VCaP (cell line): ENCODE results near the gene EXOC1L.

ENCODE experiments used
- H3K27ac ChIP-seq: fragments of 450-650 bp; 2 replicates; pipeline ENCODE4 v1.5.1; 2017
- TF ChIP-seq, protein P1 (sequence below): fragments of 450-650 bp; conservative IDR thresholded peaks from 2 replicates; pipeline ENCODE4 v1.5.1; 2017; ENCODE audit warnings: mild to moderate bottlenecking, moderate library complexity

EXOC1L gene, protein sequence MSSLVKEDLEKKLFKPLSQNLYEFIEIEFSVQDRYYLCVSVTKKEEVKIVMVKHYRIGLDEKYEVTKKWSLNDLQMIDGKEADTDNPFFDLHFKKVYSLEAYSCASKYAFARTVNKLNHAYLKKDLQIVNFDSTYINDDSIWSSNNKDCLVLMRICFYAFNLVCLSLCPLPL

DNA sequence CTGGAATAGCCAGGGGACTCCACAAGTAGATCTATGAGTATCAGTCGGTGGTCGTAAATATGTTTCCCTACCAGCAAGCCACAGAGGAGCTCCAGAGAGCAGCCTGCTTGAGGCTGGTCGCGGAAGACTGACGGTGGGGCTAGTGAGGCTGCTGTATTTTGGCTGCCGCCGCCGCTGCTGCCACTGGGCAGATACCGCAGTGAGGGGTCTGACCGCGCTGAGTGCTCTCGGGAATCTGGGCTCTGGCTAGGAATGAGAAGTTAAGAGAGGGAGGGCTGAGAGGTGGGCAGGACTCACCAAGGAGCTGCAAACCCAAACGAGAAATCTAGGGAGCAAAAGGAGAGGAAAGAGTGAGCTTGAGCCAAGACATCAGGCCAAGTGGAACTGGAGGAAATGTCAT is at the start of gene EXOC1L:
Gene EXOC1L, plus strand, starts transcription at position 157 of the 400 bp plus-strand sequence. Its CDS starts 237 bp downstream, at position 394.
- no peak within 1 kb of the TSS for H3K27ac ChIP-seq
- TF ChIP-seq, protein P1, sequence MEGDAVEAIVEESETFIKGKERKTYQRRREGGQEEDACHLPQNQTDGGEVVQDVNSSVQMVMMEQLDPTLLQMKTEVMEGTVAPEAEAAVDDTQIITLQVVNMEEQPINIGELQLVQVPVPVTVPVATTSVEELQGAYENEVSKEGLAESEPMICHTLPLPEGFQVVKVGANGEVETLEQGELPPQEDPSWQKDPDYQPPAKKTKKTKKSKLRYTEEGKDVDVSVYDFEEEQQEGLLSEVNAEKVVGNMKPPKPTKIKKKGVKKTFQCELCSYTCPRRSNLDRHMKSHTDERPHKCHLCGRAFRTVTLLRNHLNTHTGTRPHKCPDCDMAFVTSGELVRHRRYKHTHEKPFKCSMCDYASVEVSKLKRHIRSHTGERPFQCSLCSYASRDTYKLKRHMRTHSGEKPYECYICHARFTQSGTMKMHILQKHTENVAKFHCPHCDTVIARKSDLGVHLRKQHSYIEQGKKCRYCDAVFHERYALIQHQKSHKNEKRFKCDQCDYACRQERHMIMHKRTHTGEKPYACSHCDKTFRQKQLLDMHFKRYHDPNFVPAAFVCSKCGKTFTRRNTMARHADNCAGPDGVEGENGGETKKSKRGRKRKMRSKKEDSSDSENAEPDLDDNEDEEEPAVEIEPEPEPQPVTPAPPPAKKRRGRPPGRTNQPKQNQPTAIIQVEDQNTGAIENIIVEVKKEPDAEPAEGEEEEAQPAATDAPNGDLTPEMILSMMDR = no peak

DNA sequence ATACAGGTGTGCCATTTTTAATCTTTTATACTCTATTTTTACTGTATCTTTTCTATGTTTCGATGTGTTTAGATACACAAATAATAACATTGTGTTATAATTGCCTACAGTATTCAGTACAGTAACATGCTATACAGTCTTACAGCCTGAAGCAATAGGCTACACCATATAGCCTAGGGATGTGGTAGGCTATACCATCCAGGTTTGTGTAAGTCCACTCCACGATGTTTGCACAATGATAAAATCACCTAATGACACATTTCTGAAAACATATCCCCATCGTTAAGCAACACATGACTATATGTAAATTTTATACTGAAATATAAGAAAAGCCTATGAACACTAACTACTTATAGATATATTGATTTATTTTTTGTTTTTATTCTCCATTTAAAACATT is 48.9 kb upstream of the EXOC1L start:
- TF ChIP-seq, protein P1 = no peak

DNA sequence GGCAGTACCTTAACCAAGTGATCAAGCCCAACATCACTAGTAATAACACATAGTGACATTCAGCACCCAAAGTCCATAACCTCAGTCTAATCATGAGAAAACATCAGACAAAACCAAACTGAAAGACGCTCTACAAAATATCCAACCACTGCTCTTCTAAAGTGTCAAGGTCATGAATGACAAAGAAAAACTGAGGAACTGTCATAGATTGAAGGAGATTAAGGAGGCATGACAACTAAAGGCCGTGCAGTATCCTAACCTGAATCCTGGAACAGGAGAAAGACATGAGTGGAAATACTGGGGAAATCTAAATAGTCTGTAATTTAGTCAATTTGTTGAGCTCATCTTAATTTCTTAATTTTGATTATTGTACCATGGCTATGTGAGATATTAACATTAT is 38.2 kb upstream of the EXOC1L start:
- TF ChIP-seq, protein P1 = no peak
- no peak overlapping the region for H3K27ac ChIP-seq

More for the DNA sequence above, 48.9 kb upstream of the EXOC1L start:
- no peak overlapping the region for H3K27ac ChIP-seq

DNA sequence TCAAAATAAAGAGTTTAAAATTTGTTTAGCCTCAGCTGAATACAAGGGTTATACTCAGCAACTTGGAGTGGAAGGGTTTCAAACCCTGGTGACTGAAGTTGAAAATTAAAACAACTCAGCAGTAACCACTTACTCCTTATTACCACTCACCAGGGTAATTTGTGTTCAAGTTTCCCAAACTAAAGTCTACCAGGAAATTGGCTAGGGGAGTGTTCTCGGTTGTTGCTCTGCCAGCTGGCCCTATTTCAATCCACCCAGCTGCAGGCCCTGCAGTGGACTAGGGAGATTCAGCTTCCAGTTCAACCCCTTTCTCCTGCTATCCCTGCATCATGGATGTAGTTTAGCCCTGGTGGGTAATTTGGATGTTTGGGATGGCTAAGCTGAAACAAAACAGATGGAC is 37.8 kb upstream of the EXOC1L start:
- TF ChIP-seq, protein P1 = no peak
- no peak overlapping the region for H3K27ac ChIP-seq

DNA sequence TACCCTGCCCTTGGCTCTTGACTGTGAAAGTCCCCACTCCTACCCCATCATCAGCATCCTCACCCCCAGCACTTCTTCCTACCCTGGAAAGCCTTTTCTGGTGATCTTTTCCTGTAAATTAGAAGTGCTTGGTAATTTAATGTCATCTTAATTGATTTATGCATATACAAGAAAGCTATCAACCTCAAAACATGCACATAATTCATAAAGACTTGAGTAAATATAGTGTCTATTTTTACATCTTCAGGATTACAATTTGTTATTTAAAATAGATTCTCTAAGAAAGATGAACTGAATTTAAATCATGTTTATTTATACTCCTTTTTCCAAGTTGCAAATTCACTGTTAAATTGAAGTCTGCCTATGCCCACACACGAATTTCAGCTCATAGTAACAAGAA is 36.0 kb upstream of the EXOC1L start:
- no peak overlapping the region for H3K27ac ChIP-seq
- TF ChIP-seq, protein P1 = no peak

DNA sequence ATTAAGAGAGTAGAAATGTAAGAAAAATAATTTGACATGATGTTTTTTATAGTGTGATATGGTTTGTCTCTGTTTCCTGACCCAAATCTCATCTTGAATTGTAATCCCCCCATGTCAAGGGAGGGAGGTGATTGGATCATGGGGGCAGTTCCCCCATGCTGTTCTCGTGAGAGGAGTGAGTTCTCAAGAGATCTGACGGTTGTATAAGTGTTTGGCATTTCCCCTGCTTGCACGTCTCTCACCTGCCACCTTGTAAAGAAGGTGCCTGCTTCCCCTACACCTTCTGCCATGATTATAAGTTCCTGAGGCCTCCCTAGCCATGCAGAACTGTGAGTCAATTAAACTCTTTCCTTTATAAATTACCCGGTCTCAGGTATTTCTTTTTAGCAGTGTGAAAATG is 34.8 kb upstream of the EXOC1L start:
- no peak overlapping the region for H3K27ac ChIP-seq
- TF ChIP-seq, protein P1 = no peak

DNA sequence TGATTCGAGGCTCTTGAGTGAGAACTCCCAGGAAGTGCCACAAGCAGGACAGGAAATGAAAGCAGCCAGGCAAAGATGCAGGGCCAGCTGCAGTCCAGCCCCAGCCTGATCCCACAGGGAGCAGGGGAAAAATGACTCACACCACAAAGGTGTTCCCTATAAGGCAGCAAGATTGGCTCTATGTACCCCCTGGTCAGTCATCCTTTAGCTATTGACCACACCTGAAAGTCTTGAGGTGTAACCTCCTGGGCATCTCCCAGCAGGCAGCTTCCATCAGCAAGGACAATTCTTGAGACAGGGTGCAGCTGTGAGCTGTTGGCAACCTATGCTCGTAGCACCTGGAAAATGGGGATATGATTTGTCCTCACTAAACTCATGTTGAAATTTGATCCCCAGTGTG is 27.9 kb upstream of the EXOC1L start:
- no peak overlapping the region for H3K27ac ChIP-seq
- TF ChIP-seq, protein P1 = no peak
